MM.1S (cell line): ENCODE data around the gene MAP7D1.

ENCODE experiments used
- DNase-seq: peaks from one replicate; pipeline ENCODE4 v3.0.0-alpha.2; 2015
- H2AFZ ChIP-seq: fragments of 300-600 bp; sonication (generic); 2 replicates; pipeline ENCODE4 v1.6.0; 2016; ENCODE audit warnings: antibody characterized with exemption, low read length
- H3F3A ChIP-seq: fragments of 300-600 bp; sonication (generic); 2 replicates; pipeline ENCODE4 v1.6.1; 2016; ENCODE audit warnings: mild to moderate bottlenecking, antibody characterized with exemption, low read length, moderate library complexity, mixed read lengths; ENCODE audit not compliant: insufficient read depth
- H3K27ac ChIP-seq: fragments of 300-600 bp; sonication (generic); 2 replicates; pipeline ENCODE4 v1.5.1; 2016; ENCODE audit warnings: mild to moderate bottlenecking, low read length
- H3K27me3 ChIP-seq: fragments of 300-600 bp; sonication (generic); replicated peaks from 2 replicates; pipeline ENCODE4 v1.6.0; 2016; ENCODE audit warnings: low read length; ENCODE audit not compliant: insufficient read depth
- H3K36me3 ChIP-seq: fragments of 300-600 bp; sonication (generic); replicated peaks from 2 replicates; pipeline ENCODE4 v1.6.1; 2016; ENCODE audit warnings: mild to moderate bottlenecking, low read length, mixed read lengths; ENCODE audit not compliant: insufficient read depth
- H3K4me1 ChIP-seq: fragments of 300-600 bp; sonication (generic); 2 replicates; pipeline ENCODE4 v1.6.1; 2016; ENCODE audit warnings: low read length, mixed read lengths
- H3K4me2 ChIP-seq: fragments of 300-600 bp; sonication (generic); 2 replicates; pipeline ENCODE4 v1.6.0; 2016; ENCODE audit warnings: low read depth, low read length
- H3K4me3 ChIP-seq: fragments of 300-600 bp; sonication (generic); 2 replicates; pipeline ENCODE4 v1.5.1; 2016; ENCODE audit warnings: low read length, mixed read lengths
- H3K79me2 ChIP-seq: fragments of 300-600 bp; sonication (generic); 2 replicates; pipeline ENCODE4 v1.6.1; 2016; ENCODE audit warnings: mixed run types, low read length, mixed read lengths
- H3K9ac ChIP-seq: fragments of 300-600 bp; sonication (generic); 2 replicates; pipeline ENCODE4 v1.6.1; 2016; ENCODE audit warnings: low read length, mixed read lengths
- H3K9me2 ChIP-seq: fragments of 300-600 bp; sonication (generic); replicated peaks from 2 replicates; pipeline ENCODE4 v1.6.1; 2016; ENCODE audit warnings: mild to moderate bottlenecking, low read length, mixed read lengths; ENCODE audit not compliant: insufficient read depth
- H3K9me3 ChIP-seq: fragments of 300-600 bp; sonication (generic); replicated peaks from 2 replicates; pipeline ENCODE4 v1.6.1; 2016; ENCODE audit warnings: mild to moderate bottlenecking, low read length, mixed read lengths; ENCODE audit not compliant: insufficient read depth
- H4K20me1 ChIP-seq: fragments of 300-600 bp; sonication (generic); 2 replicates; pipeline ENCODE4 v1.6.1; 2016; ENCODE audit warnings: mild to moderate bottlenecking, low read length, moderate library complexity, mixed read lengths; ENCODE audit not compliant: insufficient read depth
- CTCF ChIP-seq: fragments of 300-600 bp; sonication (generic); IDR thresholded peaks from 2 replicates; pipeline ENCODE4 v1.5.1; 2016; ENCODE audit warnings: antibody characterized with exemption, low read length, mixed read lengths
- EZH2 ChIP-seq: fragments of 300-600 bp; sonication (generic); optimal IDR thresholded peaks from 2 replicates; pipeline ENCODE3; 2017; ENCODE audit warnings: low read depth, mild to moderate bottlenecking, antibody characterized with exemption, low read length, mixed read lengths
- EZH2phosphoT487 ChIP-seq: fragments of 300-600 bp; sonication (generic); IDR thresholded peaks from 2 replicates; pipeline ENCODE4 v1.6.1; 2018; ENCODE audit warnings: antibody characterized with exemption, low read length

Gene MAP7D1

GRCh38 chr1:36177589-36178431, 21.9 kb downstream of the MAP7D1 start:
- Histone ChIP-seq H3K27me3 (no peaks in the 10 kb centered on the region), H3F3A (0 out of 2 replicates have a peak, but pooled peaks cover 4% of the 10 kb centered on the region), H3K36me3 (no peaks in the 10 kb centered on the region; the same call in 1 of the 2 replicates), H4K20me1 (no peaks in the 10 kb centered on the region), H3K9me3 (no peaks in the 10 kb centered on the region), H3K4me3 (no peak overlapping the region), H3K27ac (no peak overlapping the region), H3K4me1 (peaks cover 18% of the 10 kb centered on the region), H3K4me2 (no peak overlapping the region), H3K9me2 (no peaks in the 10 kb centered on the region), H3K79me2 (peaks cover 7% of the 10 kb centered on the region; the same call in 1 of the 2 replicates), H2AFZ (no peak overlapping the region), H3K9ac (no peak overlapping the region)
- DNase-seq, result no peak
- TF ChIP-seq EZH2phosphoT487 (no peak), EZH2 (no peak), CTCF (no peak)

- TF ChIP-seq EZH2, result no peak
- TF ChIP-seq EZH2phosphoT487, result no peak
- TF ChIP-seq CTCF, result no peak
- 0 out of 2 replicates have a peak, but pooled peaks cover 4% of the 10 kb centered on the region for H3F3A ChIP-seq
- no peaks in the 10 kb centered on the region for H3K9me2 ChIP-seq
- no peak overlapping the region for H3K27ac ChIP-seq
- no peak overlapping the region for H3K9ac ChIP-seq
- H3K4me2 ChIP-seq, result no peak overlapping the region
- no peaks in the 10 kb centered on the region for H3K27me3 ChIP-seq
- H3K4me1 ChIP-seq, result peaks cover 18% of the 10 kb centered on the region
- no peaks in the 10 kb centered on the region for H3K9me3 ChIP-seq
- H3K4me3 ChIP-seq, result no peak overlapping the region
- no peak for DNase-seq
- H3K79me2 ChIP-seq, result 0 out of 2 replicates have a peak, but pooled peaks cover 7% of the 10 kb centered on the region
- H4K20me1 ChIP-seq, result no peaks in the 10 kb centered on the region
- no peaks in the 10 kb centered on the region; the same call in 1 of the 2 replicates for H3K36me3 ChIP-seq
- H2AFZ ChIP-seq, result no peak overlapping the region
Measured at GRCh38 chr1:36178471-36179219, 22.7 kb downstream of the MAP7D1 start.

GRCh38 chr1:36179220-36179600, 23.2 kb downstream of the MAP7D1 start:
- no peak for TF ChIP-seq EZH2
- TF ChIP-seq CTCF, result no peak
- no peak for TF ChIP-seq EZH2phosphoT487
- H3F3A ChIP-seq, result 0 out of 2 replicates have a peak, but pooled peaks cover 4% of the 10 kb centered on the region
- no peaks in the 10 kb centered on the region for H3K9me2 ChIP-seq
- no peak overlapping the region for H3K9ac ChIP-seq
- no peak overlapping the region for H2AFZ ChIP-seq
- H3K4me2 ChIP-seq, result no peak overlapping the region
- H3K27ac ChIP-seq, result no peak overlapping the region
- no peaks in the 10 kb centered on the region for H4K20me1 ChIP-seq
- H3K79me2 ChIP-seq, result 0 out of 2 replicates have a peak, but pooled peaks cover 7% of the 10 kb centered on the region
- no peak overlapping the region for H3K4me3 ChIP-seq
- no peaks in the 10 kb centered on the region; the same call in 1 of the 2 replicates for H3K36me3 ChIP-seq
- no peaks in the 10 kb centered on the region for H3K27me3 ChIP-seq
- H3K4me1 ChIP-seq, result peaks cover 13% of the 10 kb centered on the region
- no peak for DNase-seq
- H3K9me3 ChIP-seq, result no peaks in the 10 kb centered on the region
